HuH-7 (cell line): ENCODE results near the gene B3GNT9.
"Not testable (repeated sequence)": the region's sequence is repeated elsewhere in the genome, so short reads cannot be mapped to it uniquely, and the experiment has no call there.

Source experiments
- DNase-seq: peaks from one replicate; pipeline ENCODE4 v3.0.0; 2011; ENCODE audit warnings: low spot score

Gene B3GNT9

GRCh38 chr16:67150047-67150832 is 558 bp downstream of the B3GNT9 start:
- DNase-seq = no peak

DNA sequence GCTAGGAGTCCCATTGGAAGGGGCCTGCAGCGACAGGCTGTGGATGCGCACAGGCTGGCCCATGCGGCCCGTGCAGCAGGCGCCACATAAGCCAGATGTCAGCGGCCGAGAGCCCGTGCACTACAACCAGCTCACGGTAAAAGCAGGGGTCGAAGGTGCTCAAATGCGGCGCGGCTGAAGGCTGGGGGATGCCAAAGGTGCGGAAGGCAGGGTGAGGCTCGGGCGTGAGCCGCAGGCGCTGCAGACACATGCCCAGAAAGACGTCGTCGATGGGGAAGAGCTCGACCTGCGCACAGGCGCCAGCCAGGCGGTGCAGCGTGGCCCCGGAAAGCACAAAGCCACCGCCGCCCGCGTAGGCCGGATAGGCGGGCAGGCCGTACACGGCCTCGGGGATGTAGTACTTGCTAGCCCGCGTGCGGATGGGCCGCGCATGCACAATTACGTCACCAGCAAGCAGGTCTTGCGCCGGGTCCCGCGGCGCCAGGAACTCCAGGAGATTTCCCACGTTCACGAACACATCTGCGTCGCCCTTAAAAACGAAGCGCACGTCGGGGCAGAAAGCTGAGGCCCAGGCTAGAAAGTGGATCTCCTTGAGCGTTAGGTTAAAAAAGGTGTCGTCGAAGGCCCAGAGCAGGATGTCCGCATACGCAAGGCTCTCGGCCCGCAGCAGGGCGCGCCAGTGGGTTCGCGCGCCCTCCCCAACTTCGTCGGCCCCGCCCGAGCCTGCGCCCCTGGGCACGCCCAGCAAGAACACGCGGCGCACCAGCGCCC is 1.3 kb downstream of the B3GNT9 start:
- no peak for DNase-seq

- DNase-seq = no peak
These were observed 2.0 kb downstream of the B3GNT9 start for GRCh38 chr16:67148656-67149275.

- DNase-seq = no peak
These were observed 2.6 kb downstream of the B3GNT9 start for GRCh38 chr16:67148221-67148620.

DNA sequence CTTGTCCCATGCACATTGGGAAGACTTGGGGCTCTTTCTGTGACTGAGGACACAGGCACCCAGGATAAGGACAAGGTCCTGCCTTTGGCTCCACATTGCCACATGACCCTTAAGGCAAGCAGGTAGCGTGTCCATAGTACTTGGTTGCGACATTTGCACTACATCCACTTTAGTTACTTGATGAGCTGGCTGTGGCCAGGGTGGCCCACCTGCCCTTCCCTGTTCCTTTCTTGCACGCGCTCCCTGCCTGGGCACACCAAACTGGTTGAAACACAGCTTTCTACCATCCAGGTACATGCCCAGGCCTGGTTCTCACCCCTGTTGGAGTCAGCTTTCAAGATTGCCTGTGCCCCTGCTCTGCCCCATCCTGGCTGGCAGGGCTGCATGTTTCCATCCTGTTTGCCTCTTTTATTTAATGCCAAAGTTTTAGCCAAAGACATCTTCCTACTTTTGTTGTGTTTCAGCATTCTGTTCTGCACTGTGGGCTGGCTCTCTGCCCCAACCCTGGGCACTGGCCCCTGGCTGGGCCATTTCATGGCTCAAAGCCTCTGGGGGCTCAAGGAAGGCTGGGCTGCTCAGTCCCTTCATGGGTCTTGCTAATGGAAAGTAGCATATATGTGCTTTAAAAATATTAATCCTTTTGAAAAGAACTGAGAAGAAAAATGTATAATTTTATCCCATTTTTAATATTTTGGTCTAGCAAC is 3.2 kb downstream of the B3GNT9 start:
- no peak for DNase-seq

DNA sequence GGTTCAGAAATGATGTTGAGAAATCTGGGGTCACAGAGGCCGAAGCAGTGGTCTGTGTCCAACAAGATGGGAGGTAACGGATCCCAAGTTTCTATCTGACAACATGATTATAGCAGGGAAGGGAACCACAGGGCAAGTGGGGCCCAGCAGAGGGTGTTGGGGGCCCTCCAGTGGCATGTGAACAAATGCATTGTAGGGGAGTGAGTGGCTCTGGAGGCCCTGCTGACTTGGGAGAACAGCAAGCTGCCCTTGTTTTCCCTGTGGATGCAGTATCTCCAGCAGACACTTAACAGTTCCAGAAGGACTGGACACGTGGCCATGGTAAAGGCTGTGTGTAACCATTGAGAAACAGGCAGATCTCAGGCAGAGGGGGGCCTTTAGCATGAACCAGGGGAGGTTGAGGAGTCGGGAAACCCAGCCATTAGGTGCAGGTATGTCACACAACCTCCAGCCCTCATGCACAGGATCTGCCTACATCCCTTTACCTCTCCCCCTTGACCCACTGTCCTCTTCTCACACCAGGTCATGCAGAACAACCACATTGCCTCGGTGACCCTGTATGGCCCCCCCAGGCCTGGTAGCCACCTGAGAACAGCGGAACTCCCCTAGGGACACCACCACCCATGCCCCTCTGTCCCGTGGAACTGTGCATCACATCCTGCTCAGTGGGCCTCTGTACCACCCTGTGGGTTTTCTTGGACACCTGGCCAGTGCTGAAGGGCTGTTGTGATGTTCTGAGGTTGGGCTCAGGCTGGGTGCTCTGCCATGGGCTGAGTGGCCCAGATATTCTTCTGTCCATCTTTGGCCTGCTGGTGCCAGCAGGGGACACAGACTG is 4.1 kb downstream of the B3GNT9 start:
- no peak for DNase-seq

DNA sequence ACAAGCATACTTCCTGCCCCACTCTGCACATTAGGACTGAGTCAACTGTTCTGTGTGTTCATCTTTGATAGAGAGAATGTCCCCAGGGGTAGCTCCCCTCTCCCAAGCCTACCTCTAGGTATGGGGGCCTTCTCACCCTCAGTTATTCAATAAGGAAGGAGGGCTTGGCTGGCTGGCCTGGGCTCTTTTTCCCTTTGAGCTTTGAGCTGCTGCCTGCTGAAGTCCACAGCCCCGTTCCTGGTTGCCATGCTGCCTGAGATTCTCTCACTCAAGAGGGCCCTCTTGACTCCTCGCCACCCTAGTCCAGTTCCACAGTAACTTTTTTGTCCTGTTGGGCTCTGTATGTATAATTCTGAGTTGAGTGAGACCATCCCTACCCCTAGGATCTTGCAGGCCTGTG is 5.1 kb downstream of the B3GNT9 start:
- no peak for DNase-seq

- DNase-seq = no peak
These were observed 5.9 kb downstream of the B3GNT9 start for GRCh38 chr16:67144943-67145342.

DNA sequence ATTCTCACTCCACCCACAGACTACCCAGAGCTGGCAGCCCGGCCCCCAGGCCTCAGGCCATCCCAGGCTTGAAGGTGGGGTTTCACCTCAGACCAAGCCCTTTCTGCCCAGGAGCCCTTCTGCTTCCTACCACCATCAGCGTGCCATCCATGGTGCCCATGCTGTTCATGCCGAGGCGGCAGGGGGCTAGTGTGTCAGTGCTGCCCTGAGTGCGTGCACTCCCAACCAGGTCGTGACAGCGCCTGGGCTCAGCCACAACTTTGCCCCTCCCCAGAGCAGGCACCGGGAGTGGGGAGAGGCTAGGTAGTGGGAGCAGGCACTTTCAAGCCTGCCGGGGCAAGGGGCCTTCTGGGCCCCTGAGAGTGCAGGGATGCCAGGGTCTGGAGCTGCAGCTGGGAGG is 8.5 kb downstream of the B3GNT9 start:
- no peak for DNase-seq

- no peak for DNase-seq
These were observed 9.4 kb downstream of the B3GNT9 start for GRCh38 chr16:67141391-67141790.

- no peak for DNase-seq
These were observed 13.2 kb downstream of the B3GNT9 start for GRCh38 chr16:67137605-67138004.

DNA sequence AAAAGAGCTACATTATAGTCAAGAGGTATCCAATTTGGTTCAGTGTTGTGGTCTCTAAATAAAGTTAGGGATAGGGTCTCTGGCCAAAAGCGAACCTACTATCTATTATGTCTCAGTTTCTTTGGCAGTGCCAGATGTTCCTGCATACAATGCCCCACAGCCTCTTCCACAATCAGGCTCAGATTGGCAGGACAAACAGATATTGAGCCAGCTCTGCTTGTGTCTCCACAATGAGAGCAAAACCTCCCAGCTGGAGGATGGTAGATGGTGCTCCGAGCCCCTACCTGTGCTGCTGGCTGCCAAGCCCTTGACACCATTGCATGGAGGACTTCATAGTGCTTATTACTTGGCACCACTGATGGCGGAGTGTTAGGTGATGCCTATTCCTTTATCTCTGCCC is 21.4 kb downstream of the B3GNT9 start:
- DNase-seq = no peak

GRCh38 chr16:67128887-67129286 is 21.9 kb downstream of the B3GNT9 start:
- no peak for DNase-seq

- DNase-seq = no peak
These were observed 22.4 kb downstream of the B3GNT9 start for GRCh38 chr16:67128417-67128816.

GRCh38 chr16:67122799-67123198 is 28.0 kb downstream of the B3GNT9 start:
- not testable (repeated sequence) for DNase-seq

DNA sequence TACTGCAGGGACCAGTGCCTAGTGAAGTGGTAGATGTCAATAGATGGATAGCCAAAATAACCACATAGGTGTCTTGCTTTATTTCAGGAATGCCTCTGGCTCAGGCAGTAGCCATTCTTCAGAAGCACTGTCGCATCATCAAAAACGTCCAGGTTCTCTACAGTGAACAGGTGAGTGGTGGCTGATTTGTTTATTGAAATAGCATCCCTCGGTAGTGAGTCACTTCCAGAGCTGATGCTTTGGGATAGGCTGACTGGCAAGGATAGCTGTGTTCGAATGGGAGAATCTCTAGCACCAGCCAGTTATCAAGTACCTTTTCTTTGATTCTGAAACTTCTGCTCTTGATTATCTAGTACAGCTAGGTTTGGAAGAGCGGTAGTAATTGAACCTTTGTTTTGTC is 30.8 kb downstream of the B3GNT9 start:
- DNase-seq = no peak

DNA sequence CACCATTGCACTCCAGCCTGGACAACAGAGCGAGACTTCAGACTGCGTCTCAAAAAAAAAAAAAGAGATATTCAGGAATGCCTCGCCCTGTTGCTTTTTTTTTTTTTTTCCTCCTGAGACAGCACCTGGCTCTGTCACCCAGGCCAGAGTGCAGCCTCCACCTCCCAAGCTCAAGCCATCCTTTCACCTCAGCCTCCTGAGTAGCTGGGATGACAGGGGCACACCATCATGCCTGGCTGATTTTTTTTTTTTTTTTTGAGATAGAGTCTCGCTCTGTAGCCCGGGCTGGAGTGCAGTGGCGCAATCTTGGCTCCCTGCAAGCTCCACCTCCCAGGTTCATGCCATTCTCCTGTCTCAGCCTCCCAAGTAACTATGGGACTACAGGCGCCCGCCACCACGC is 33.1 kb downstream of the B3GNT9 start:
- no peak for DNase-seq

- DNase-seq = no peak
These were observed 34.1 kb downstream of the B3GNT9 start for GRCh38 chr16:67116388-67117311.

DNA sequence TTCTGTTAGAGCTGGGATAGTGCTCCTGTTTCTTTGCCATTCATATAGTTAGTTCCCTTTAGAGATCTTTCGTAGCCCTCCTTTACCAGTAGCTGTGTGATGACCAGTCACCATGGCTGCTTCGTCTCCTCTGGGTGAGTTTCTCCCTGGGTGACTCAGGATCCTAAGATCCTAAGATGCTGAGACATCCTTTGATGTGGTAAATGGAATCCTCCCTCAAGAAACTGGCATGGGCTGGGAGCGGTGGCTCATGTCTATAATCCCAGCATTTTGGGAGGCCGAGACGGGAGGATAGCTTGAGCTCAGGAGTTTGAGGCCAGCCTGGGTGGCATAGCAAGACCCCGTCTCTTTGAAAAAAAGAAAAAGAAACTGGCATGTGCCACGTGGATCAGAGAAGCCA is 35.2 kb downstream of the B3GNT9 start:
- no peak for DNase-seq

GRCh38 chr16:67114793-67115192 is 36.0 kb downstream of the B3GNT9 start:
- DNase-seq = no peak
